Ovary (tissue), 9 donors: Measurements from ENCODE around the gene HMGCS2. TPM values are rescaled to one million over a fixed set of nuclear protein-coding genes. Genes with fewer than 3 reads are reported as not detected.

Source experiments
- DNase-seq, 5 donors: peaks; one replicate each; pipeline ENCODE4 v3.0.0-alpha.2; 2019 to 2020
- H3K27ac ChIP-seq, 2 donors: fragments of 200-600 bp; one replicate each; pipeline versions ENCODE4 v1.5.1 to v1.8.0; 2019 to 2022
- H3K27me3 ChIP-seq: fragments of 200-600 bp; one replicate; pipeline ENCODE4 v1.8.0; 2022
- H3K36me3 ChIP-seq: fragments of 200-600 bp; sonication (generic); one replicate; pipeline ENCODE4 v1.5.1; 2019
- H3K4me1 ChIP-seq: one replicate; pipeline ENCODE4 v1.8.1; 2013; ENCODE audit warnings: mild to moderate bottlenecking, moderate library complexity; ENCODE audit not compliant: insufficient read depth
- H3K4me3 ChIP-seq: fragments of 200-600 bp; sonication (generic); one replicate; pipeline ENCODE4 v1.5.1; 2017
- H3K9me3 ChIP-seq, 2 donors: fragments of 200-600 bp in 1 of 2; sonication (generic) in 1 of 2; one replicate each; pipeline versions ENCODE4 v1.5.1 to v1.8.1; 2013 to 2019; ENCODE audit warnings: mild to moderate bottlenecking in 1 of 2, moderate library complexity in 1 of 2
- EP300 ChIP-seq: sonication (generic); formaldehyde crosslinking; IDR thresholded peaks from one replicate; pipeline ENCODE4 v1.6.1; 2017; ENCODE audit warnings: antibody characterized with exemption
- POLR2A ChIP-seq: fragments of 450-650 bp; IDR thresholded peaks from one replicate; pipeline ENCODE4 v1.6.1; 2017; ENCODE audit warnings: antibody characterized with exemption, mild to moderate bottlenecking, moderate library complexity
- WGBS, 3 donors: extraction: QIAGEN DNeasy Blood & Tissue Kit in 1 of 3; methylation state at CpG; one replicate each; pipeline versions ENCODE4 v1.1.5 to v1.1.7; 2013 to 2017; 5-methylcytosine and 5-hydroxymethylcytosine counted together
- intact Hi-C, 4 donors: fragments of 100-400 bp; cut with DNase I; formaldehyde crosslinking; loops; one replicate each; pipeline versions ENCODE4 v1.11.0 to v1.15.1; 2022 to 2023
- polyA plus RNA-seq, 2 donors: library from polyadenylated mRNA; stranded (reverse); fragments of 200-250 nt in 1 of 2; fragments of 350-450 nt in 1 of 2; fragmentation: Illumina TruSeq in 1 of 2; extraction: RNeasy Lipid Tissue Mini Kit (QIAGEN cat#74804) in 1 of 2; gene quantifications; one replicate each; pipeline ENCODE4 v1.2.3, GENCODE V29; 2013 to 2014
- total RNA-seq, 7 donors: library from RNA; depleted of rRNA in 2 of 7; stranded (reverse); fragments of >200 nt in 2 of 7; fragmentation: NEBNext Ultra II Directional in 3 of 7; extraction: Animal tissue kit (Norgen Biotek cat#: 25700) in 3 of 7; gene quantifications; one replicate each; pipeline versions ENCODE4 v1.1.0 to v1.2.4, GENCODE V29; 2016 to 2023
- TF ChIP-seq, protein P1 (sequence below), 3 donors: fragments of 450-650 bp in 2 of 3; fragments of 200-600 bp in 1 of 3; IDR thresholded peaks; one replicate each; pipeline versions ENCODE4 v1.5.1 to v1.8.0; 2016 to 2022; ENCODE audit warnings: antibody characterized with exemption in 3 of 3, mild to moderate bottlenecking in 1 of 3
- donor health status: DM: no; HTN: no; CAD: no; lungs with moderate emphysema.
- donor health status: DM: no; HTN: no; CAD: no.
- donor health status: Bipolar disorder and iron deficiency.
- donor health status: DM: yes; HTN: yes; CAD: no.
- donor health status: DM: no; HTN: no; CAD: no.
- donor health status: DM: yes; HTN: yes; CAD: no.

HMGCS2 gene
- total and polyA plus RNA-seq, 9 donors = 0.12 to 1.7 (median 0.30) TPM; not detected in 2

DNA sequence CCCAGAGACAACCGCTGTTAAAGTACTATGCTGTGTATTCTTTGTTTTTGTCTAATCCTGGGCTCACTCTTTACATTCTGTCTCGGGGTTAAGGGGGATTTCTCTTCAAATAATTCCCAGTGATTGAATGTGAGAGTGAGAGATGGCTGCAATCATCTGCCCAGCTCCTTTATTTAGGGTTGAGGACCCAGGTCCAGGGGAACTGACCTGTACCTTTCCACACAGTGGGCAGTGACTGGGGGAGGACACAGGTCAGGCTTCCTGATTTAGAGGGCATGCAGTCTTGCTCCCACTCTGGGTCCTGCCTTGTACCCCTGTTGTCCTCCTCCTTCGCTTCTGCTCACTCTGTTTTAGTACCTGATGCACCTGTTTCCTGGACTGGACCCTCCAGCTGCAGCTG lies 35.0 kb downstream of the HMGCS2 start:
- Histone ChIP-seq H3K27ac (no peak overlapping the region), H3K36me3 (no peaks in the 10 kb centered on the region), H3K27me3 (no peaks in the 10 kb centered on the region), H3K4me3 (no peak overlapping the region), H3K9me3 (no peaks in the 10 kb centered on the region), H3K4me1 (peaks cover 10% of the 10 kb centered on the region)
- DNase-seq = no peak
- TF ChIP-seq, protein P1, sequence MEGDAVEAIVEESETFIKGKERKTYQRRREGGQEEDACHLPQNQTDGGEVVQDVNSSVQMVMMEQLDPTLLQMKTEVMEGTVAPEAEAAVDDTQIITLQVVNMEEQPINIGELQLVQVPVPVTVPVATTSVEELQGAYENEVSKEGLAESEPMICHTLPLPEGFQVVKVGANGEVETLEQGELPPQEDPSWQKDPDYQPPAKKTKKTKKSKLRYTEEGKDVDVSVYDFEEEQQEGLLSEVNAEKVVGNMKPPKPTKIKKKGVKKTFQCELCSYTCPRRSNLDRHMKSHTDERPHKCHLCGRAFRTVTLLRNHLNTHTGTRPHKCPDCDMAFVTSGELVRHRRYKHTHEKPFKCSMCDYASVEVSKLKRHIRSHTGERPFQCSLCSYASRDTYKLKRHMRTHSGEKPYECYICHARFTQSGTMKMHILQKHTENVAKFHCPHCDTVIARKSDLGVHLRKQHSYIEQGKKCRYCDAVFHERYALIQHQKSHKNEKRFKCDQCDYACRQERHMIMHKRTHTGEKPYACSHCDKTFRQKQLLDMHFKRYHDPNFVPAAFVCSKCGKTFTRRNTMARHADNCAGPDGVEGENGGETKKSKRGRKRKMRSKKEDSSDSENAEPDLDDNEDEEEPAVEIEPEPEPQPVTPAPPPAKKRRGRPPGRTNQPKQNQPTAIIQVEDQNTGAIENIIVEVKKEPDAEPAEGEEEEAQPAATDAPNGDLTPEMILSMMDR (IDR thresholded peaks at IDR 0.05) = no peak
- TF ChIP-seq POLR2A (no peak), EP300 (no peak)
- 93 to 96% (median 94%) methylated on average over 3 of the region's 3 CpGs for WGBS, 3 donors
- intact Hi-C loops = no loop called here

DNA sequence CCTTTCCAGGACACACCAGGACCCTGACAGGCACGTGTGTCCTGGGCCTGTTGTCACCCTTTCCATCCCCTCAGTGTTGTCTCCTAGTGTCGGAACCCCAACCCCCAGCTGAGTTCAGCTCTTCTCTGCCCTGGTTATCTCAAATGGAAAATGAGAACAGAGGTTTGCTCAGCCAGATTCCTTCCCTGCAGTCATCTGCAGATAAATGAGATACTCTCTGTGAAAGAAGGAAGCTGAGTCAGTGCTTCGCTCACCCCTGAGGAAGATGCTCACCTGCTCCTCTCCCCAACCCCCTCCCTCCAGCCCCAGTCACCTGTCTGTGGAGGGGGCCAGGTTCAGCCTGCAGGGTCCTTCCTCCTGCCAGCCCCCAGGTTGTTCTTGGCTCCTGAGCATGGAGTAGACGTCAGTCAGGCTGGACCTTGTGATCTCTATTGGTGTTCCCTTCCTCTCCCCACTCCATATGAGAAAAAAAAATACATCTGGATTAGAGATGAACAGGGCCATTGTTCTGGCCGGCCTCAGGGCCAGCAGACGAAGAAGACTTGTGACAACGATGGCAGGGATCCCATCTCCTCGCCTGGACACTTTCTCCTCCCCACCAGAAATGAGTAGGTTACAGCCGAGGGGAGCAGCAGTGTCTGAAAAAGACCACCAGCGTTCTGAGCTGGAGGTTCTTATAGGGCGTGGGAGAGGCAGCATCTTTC lies 36.1 kb downstream of the HMGCS2 start:
- Histone ChIP-seq H3K27me3 (no peaks in the 10 kb centered on the region), H3K36me3 (no peaks in the 10 kb centered on the region), H3K27ac (no peak overlapping the region), H3K4me3 (no peak overlapping the region), H3K4me1 (peaks cover 8% of the 10 kb centered on the region), H3K9me3 (no peaks in the 10 kb centered on the region)
- TF ChIP-seq, protein P1 (IDR thresholded peaks at IDR 0.05) = no peak
- TF ChIP-seq POLR2A = no peak
- TF ChIP-seq EP300 = no peak
- 84 to 90% (median 85%) methylated on average over 11 of the region's 11 CpGs for WGBS, 3 donors
- DNase-seq = no peak
- intact Hi-C loops = no loop called here

DNA sequence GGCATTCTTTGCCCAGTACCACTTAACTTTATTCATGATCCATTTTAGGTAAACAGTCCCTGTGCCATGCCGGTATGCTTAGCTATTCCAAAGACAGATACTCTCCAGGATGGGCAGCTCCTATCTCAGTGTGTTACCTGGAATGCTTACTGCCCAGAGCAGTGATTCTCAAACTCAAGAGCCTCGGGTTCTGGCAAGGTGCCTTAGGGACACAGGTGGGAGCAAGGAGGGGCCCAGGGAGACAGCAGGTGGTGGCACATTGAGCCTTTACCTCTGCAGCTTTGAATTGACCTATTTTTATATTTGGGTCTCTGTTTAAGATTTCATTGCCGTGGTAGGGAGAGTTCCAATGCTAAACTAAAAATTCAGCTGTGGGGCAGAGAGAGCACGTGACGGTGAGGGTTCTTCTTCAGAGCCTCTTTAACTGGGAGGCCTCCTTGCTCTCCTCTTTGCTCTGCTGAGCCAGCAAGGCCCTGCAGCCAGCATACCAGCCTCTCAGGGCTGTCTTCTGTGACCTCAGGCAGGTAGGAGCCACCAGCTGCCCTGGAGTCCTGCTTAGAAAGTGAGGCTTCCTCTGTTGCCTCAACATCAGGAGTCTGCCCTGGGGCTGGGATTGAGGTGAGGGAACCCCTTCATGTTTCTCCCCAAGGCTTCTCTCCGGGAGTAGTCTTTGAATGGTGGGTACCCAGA lies 36.8 kb downstream of the HMGCS2 start:
- intact Hi-C loops = no loop called here
- H3K27me3 ChIP-seq = no peaks in the 10 kb centered on the region
- H3K4me1 ChIP-seq = peaks cover 2% of the 10 kb centered on the region
- WGBS, 3 donors = 87 to 90% (median 87%) methylated on average over 6 of the region's 6 CpGs
- TF ChIP-seq EP300 (no peak), POLR2A (no peak)
- TF ChIP-seq, protein P1 (IDR thresholded peaks at IDR 0.05) = no peak
- no peak overlapping the region for H3K27ac ChIP-seq
- no peak for DNase-seq
- H3K9me3 ChIP-seq = no peaks in the 10 kb centered on the region
- no peak overlapping the region for H3K4me3 ChIP-seq
- no peaks in the 10 kb centered on the region for H3K36me3 ChIP-seq

DNA sequence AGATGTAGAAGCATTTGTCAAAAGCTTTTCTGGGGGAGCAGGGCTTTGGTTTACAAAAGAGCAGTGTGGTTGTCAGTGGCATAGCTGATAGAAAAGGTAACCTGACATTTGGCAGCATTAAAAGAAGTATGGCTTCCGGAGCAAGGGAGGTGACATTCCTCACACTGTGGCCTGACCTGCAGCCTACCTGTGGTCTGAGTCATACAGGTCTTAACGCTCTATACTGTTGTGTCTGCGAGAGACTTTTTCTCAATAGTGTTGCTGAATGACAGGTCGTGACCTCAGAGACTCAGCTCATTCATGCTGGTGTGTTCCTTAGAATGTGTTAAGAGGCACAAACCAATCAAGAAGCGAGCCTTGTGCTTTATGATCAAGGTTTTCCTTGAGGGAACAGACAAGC lies 37.6 kb downstream of the HMGCS2 start:
- H3K27ac ChIP-seq = no peak overlapping the region
- H3K9me3 ChIP-seq = no peaks in the 10 kb centered on the region
- TF ChIP-seq, protein P1 (IDR thresholded peaks at IDR 0.05) = no peak
- no peak for TF ChIP-seq POLR2A
- TF ChIP-seq EP300 = no peak
- no peaks in the 10 kb centered on the region for H3K27me3 ChIP-seq
- no peak for DNase-seq
- no peaks in the 10 kb centered on the region for H3K36me3 ChIP-seq
- 90 to 97% (median 92%) methylated on average over 5 of the region's 5 CpGs for WGBS, 3 donors
- intact Hi-C loops = no loop called here
- no peaks in the 10 kb centered on the region for H3K4me1 ChIP-seq
- no peak overlapping the region for H3K4me3 ChIP-seq
